Fibroblast of skin of right biceps (primary cell): ENCODE measurements around the gene TFB1M.

Experiments
- DNase-seq: peaks from one replicate; pipeline ENCODE4 v3.0.0-alpha.2; 2013

Gene TFB1M

GRCh38 chr6:155297669-155298068 is 16.6 kb downstream of the TFB1M start:
- no peak for DNase-seq

GRCh38 chr6:155292711-155293110 is 21.6 kb downstream of the TFB1M start:
- DNase-seq: no peak

DNA sequence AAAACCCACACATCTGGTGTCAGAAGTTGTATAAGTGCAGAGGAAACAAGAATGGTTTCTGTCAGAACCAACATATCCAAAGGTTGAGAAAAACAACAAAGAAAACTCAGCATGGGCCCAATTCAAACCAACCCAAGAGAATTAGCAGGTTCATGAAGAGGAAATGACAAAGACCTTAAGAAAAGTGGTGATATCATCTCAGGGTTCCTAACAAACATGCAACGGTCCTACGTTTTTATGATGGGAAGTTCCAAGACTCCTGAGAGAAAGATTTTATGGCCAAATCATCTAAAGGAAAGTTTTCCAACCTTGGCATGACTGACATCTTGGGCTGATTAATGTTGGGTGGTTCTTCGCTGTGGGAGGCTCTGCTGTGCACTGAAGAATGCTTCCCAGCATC is 23.0 kb downstream of the TFB1M start:
- no peak for DNase-seq

- no peak for DNase-seq
Observed at GRCh38 chr6:155290491-155290890, 23.8 kb downstream of the TFB1M start.

DNA sequence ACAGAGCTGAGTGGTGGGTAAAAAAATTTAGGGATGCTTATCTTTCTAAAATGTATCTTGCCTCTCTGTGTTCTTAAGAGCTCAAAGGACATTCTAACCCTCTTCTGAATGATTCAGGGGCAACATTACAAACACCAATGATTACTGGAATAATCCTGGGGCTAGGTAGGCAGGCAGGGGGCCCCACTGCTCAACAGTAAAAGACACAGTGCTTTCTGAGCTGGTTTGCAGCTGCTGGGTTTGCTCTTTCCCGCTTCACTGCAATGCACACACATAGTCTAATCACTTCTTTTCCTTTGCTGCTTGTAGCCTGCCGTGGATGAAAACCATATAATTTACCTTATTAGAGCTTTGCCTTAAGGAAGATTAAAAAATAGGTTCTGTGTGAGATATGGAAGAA is 26.5 kb downstream of the TFB1M start:
- no peak for DNase-seq

DNA sequence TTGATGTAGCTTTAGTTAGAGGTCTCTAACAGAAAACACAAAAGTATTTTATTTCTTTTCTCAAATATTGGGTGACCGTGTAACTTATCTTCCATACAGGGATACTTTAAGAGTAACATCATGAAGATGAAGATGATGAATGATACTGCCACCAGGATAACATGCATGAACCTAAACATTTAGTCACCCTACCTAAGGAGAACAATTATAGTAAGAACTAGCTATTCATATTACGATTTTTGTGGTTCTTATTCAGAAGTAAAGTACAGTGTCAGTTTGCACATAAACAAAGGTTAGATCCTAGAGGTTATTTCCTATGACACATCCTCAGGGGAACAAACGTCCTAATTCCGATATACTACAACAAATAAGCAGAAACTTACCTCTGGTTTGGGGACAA is 29.5 kb downstream of the TFB1M start:
- no peak for DNase-seq

DNA sequence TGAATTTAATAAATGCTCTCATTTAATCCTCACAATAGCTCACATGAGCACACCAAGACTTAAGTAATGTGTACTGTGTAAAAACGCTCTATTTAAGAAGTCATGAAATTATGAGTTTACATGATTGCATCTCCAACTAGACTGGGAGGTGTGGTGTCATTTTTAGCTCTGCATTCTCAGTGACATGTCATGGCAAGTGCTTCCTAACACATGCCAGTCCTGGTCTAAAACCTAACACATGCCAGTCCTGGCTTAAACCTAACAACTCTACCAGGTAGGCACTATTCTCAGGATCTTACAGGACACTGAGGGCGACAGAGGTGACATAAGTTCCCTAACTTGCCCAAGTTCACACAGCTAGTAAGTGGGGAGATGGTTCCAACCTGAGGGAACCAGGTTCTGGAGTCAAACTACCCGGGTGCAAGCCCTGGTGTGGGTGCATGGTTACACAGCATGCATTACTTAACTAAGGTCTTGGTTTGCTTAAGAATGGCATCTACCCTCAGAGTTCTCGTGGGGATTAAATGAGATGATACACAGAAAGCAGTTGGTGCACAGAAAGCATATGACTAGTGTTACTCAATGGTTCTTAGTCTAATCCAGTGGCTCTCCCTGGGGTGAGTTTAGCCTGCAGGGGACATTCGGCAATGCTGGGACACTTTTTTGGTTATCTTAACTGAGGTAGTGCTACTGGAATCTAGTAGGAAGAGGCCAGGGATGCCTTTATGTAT is 35.8 kb downstream of the TFB1M start:
- DNase-seq: no peak

DNA sequence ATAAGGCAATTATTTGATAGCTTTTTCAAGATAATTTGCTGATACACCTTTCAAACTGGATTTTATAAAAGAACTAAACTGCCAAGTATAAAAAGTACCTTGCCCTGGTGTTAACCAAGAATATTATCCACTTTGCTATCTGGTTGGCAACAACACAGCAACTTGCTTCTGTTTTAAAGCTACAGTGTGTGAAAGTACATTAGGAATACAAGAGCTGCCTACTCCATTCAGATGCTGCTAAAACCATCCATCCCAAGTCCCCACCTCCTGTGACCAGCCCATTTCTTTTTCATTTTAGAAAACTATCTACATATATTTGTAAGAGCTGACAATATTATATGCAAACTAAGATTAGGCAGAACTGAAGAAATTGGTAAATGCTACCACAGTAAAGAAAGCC is 37.6 kb downstream of the TFB1M start:
- no peak for DNase-seq

DNA sequence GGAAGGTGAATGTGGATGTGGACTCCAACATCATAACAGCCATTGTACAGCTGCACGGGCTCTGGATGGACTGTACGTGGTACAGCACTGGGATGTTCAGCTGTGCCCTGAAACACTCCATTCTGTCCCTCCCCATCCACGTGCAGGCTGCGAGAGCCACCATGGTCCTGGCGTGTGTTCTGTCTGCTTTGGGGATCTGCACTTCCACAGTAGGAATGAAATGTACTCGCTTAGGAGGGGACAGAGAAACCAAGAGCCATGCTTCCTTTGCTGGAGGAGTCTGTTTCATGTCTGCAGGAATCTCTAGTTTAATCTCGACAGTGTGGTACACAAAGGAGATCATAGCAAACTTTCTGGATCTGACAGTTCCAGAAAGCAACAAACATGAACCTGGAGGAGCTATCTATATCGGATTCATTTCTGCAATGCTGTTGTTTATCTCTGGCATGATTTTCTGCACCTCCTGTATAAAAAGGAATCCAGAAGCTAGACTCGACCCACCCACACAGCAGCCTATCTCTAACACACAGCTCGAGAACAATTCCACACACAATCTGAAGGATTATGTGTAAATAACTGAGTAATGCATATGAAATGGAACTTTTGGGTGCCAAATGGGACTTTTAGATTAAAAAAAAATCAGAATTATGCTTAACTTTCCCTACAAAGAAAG is 38.3 kb downstream of the TFB1M start:
- no peak for DNase-seq

- peak; percentile 72 for DNase-seq
Observed at GRCh38 chr6:155274533-155274932, 39.8 kb downstream of the TFB1M start.

DNA sequence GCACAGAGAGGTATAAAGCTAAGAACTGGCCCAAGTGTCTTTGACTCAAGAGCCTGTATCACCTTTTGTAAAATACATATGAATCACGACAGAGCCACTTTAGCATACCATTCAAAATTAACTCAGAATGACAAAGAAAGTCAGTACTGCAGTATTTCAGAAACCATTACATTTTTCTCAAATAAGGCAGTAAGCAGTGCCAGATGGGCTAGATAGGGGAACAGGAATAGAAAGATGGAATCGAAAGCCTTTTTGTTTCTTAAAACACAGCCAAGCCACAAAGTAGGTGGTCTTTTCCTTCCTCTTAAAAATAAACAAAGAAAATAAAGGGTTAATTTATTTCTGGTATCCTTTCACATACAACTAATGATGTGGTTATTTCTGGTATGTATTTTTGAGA is 40.2 kb downstream of the TFB1M start:
- DNase-seq: peak; percentile 88

DNA sequence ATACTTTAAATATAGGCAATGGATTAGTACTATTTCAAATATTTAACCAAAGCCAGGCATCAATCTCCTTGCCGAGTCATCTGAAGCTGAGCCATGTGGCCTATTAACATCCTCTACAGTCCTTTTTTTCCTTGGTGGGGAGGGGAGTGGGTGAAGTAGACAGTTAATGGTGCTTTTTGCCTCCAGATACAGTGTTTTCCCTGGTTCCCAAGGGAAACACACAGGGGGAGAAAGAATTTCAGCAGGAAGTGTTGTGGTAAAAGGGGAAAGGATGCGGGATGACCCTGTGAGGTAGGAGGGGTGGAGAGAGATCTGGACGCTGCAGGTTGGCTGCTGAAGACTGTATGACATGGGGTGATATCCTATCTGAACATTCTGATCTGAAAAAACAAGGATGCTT is 40.9 kb downstream of the TFB1M start:
- DNase-seq: peak; percentile 98

- DNase-seq: peak; percentile 15
Observed at GRCh38 chr6:155272353-155273232, 41.7 kb downstream of the TFB1M start.

DNA sequence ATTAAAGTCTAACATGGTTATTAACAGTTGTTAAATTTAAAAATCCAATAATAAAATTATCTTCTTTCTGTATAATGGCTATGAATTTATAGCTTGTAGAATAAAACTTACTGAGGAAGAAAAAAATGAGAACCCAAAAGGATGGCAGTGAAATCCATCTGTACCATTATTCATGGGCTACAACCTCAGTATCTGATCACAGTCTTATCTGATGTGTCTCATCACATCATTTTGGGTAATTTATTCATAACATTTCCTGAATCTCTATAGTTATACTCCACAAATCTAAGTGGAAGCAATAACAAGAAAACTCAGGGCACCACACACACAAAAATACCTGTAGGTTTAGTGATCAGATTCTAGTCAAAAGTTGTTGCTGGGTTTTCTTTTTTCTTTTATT is 43.1 kb downstream of the TFB1M start:
- no peak for DNase-seq

DNA sequence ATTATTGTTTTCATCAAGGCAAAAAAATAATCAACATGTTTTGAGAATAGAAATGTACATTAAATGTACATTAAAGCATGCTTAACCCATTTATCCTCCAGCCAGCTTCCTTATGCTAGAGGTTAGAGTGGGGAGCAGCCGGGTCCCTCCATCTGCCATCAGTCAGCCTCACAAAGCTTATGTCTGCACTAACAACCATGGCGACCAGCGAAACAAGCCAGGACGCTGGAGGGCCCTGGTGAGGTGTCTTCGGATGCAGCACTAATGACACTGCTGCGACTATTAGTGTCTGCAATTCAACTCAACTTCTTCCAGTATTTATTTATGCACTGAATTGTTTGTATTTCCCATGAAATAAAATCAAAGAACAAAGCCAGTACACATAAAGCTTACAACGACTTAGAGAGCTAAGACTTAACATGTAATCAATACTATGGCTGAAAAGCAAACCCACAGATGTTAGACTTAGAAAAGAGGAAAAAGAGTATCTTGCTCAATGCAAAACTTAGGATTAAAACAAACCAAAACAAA is 43.7 kb downstream of the TFB1M start:
- no peak for DNase-seq

DNA sequence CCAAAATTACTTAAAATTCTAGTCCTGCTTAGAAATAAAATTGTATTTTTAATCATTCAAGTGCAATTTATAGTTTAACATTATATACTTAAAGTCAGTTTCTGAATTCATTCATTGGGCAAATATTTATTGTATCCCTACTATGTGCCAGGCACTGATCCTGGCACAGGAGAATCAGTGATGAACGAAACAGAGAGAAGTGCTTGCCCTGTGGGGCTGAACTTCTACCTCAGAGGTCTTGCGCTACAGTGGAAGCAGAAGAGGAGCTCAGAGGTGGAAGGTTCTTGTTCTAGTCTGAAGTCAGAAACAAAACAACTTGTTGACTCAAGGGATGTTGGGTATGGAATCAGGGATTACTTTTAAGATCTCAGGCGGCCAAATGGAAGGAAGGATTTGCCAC is 44.5 kb downstream of the TFB1M start:
- DNase-seq: no peak

GRCh38 chr6:155268088-155268867 is 46.0 kb downstream of the TFB1M start:
- DNase-seq: peak; percentile 53

DNA sequence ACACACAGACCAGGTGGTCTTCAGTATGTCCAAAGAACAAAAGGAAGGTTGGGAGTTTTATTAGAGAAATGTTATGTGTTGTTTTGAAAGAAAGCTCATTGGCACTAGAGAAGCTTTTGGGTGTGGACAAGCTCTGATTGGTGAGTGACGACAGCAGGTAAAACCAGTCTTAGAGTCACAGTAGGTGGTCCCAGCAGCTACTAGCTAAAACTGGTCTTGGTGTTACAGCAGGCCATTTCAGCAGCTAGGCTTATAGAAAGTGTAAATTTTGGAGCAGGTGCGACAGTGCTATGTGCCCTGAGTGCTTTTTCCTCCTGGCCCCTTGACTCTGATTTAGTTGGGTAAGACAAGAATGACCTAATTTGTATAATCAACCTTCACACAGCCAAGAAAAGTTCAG is 46.9 kb downstream of the TFB1M start:
- DNase-seq: no peak

DNA sequence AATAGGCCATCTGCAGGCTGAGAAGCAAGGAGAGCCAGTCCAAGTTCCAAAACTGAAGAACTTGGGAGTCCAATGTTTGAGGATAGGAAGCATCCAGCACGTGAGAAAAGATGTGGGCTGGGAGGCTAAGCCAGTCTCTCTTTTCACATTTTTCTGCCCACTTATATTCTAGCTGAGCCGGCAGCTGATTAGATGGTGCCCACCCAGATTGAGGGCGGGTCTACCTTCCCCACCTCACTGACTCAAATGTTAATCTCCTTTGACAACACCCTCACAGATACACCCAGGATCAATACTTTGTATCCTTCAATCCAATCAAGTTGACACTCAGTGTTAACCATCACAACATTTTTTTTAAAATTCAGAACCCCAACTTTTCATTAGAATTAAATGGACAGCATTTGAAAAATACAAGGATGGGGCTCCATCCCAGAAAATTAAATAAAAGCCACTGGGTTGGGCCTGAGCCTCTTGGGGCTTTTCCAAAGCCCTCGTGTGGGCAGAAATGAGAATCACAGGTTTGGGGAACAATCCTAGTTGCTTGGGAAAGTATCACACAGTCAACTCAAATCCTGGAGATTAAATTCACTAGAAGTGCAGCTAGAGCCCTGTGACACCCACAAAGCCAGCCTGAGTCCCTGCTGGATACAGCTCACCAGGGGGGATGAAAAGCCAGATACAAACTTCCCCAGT is 48.3 kb downstream of the TFB1M start:
- DNase-seq: no peak

- DNase-seq: peak; percentile 48
Observed at GRCh38 chr6:155264693-155265320, 49.5 kb downstream of the TFB1M start.

- no peak for DNase-seq
Observed at GRCh38 chr6:155263373-155264063, 50.8 kb downstream of the TFB1M start, which contains the start of gene CLDN20. CLDN20 (plus strand) TSS chr6:155264013; CDS start chr6:155275720, 11,707 bp downstream.
